Measurements from ENCODE around the gene SPACA6.
A peak's percentile ranks its signal among the peaks of the same experiment; 100 is the strongest.

Gene SPACA6

GRCh38 chr19:51704626-51705025 lies 11.5 kb downstream of the SPACA6 start:
- no CpG with 5 or more reads among the region's 4 CpGs for WGBS (ENCODE audit: insufficient coverage, insufficient read length)

DNA sequence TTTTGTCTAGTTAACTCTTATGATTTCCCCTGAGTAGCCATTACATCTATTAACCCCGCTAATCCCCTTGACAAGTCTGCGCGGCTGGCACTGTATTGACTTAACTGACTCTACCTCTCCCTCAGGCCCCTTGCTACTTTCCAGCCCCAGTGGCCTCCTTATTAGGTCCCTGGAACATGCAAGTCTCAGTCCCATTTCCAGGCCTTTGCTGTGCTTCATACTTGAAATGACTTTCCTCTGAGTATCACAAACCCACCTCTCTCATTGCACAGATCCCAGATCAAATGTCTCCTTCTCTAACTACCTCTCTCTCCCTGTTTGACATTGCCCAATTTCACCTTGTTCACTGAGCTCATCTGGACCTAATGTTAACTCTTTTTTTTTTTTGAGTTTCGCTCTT lies 13.2 kb downstream of the SPACA6 start:
- DNase-seq (ENCODE audit: low read depth, low spot score): no peak
- Histone ChIP-seq H3K27me3 (ENCODE audit: control insufficient read depth, insufficient read depth, low read length) (no peaks in the 10 kb centered on the region), H3K36me3 (ENCODE audit: control insufficient read depth, insufficient read depth, low read length) (no peaks in the 10 kb centered on the region), H3K27ac (ENCODE audit: low read length) (no peak overlapping the region), H3K4me3 (ENCODE audit: low read length) (no peak overlapping the region), H3K4me1 (ENCODE audit: control insufficient read depth, insufficient read depth, low read length) (peaks cover 2% of the 10 kb centered on the region; the same call in 1 of the 2 replicates), H3K9me3 (ENCODE audit: control insufficient read depth, insufficient read depth, low read length) (no peaks in the 10 kb centered on the region)
- no CpG with 5 or more reads among the region's 4 CpGs for WGBS (ENCODE audit: insufficient coverage, insufficient read length)

More at GRCh38 chr19:51704626-51705025, 11.5 kb downstream of the SPACA6 start:
- Histone ChIP-seq H3K27ac (ENCODE audit: low read length) (no peak overlapping the region), H3K4me3 (ENCODE audit: low read length) (peak overlapping the region; percentile 91; the same call in 1 of the 2 replicates), H3K9me3 (ENCODE audit: control insufficient read depth, insufficient read depth, low read length) (no peaks in the 10 kb centered on the region), H3K4me1 (ENCODE audit: control insufficient read depth, insufficient read depth, low read length) (peaks cover 2% of the 10 kb centered on the region; the same call in 1 of the 2 replicates), H3K27me3 (ENCODE audit: control insufficient read depth, insufficient read depth, low read length) (no peaks in the 10 kb centered on the region), H3K36me3 (ENCODE audit: control insufficient read depth, insufficient read depth, low read length) (no peaks in the 10 kb centered on the region)
- no peak for DNase-seq (ENCODE audit: low read depth, low spot score)

GRCh38 chr19:51706885-51707284 lies 13.8 kb downstream of the SPACA6 start:
- no CpG with 5 or more reads among the region's 3 CpGs for WGBS (ENCODE audit: insufficient coverage, insufficient read length)
- H3K4me1 ChIP-seq (ENCODE audit: control insufficient read depth, insufficient read depth, low read length): no peaks in the 10 kb centered on the region
- H3K36me3 ChIP-seq (ENCODE audit: control insufficient read depth, insufficient read depth, low read length): no peaks in the 10 kb centered on the region
- DNase-seq (ENCODE audit: low read depth, low spot score): no peak
- no peak overlapping the region for H3K27ac ChIP-seq (ENCODE audit: low read length)
- H3K9me3 ChIP-seq (ENCODE audit: control insufficient read depth, insufficient read depth, low read length): no peaks in the 10 kb centered on the region
- H3K27me3 ChIP-seq (ENCODE audit: control insufficient read depth, insufficient read depth, low read length): no peaks in the 10 kb centered on the region
- H3K4me3 ChIP-seq (ENCODE audit: low read length): no peak overlapping the region

DNA sequence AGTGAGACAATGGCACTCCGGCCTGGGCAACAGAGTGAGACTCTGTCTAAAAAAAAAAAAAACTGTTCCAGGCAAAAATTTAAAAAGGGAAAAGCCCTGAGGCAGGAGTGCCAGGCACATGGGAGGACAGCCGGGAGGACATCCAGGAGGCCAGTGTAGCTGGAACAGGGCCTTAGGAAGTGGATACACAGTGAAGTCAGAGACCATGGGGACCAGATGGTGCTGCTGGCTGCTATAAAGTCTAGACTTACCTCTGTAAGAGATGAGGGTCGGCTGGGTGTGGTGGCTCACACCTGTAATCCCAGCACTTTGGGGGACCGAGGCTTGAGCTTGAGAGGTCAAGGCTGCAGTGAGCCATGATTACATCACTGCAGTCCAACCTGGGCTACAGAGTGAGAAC lies 15.7 kb downstream of the SPACA6 start:
- no peaks in the 10 kb centered on the region for H3K4me1 ChIP-seq (ENCODE audit: control insufficient read depth, insufficient read depth, low read length)
- no CpG with 5 or more reads among the region's 4 CpGs for WGBS (ENCODE audit: insufficient coverage, insufficient read length)
- no peaks in the 10 kb centered on the region for H3K9me3 ChIP-seq (ENCODE audit: control insufficient read depth, insufficient read depth, low read length)
- no peaks in the 10 kb centered on the region for H3K27me3 ChIP-seq (ENCODE audit: control insufficient read depth, insufficient read depth, low read length)
- DNase-seq (ENCODE audit: low read depth, low spot score): no peak
- H3K27ac ChIP-seq (ENCODE audit: low read length): no peak overlapping the region
- H3K4me3 ChIP-seq (ENCODE audit: low read length): no peak overlapping the region
- H3K36me3 ChIP-seq (ENCODE audit: control insufficient read depth, insufficient read depth, low read length): no peaks in the 10 kb centered on the region

DNA sequence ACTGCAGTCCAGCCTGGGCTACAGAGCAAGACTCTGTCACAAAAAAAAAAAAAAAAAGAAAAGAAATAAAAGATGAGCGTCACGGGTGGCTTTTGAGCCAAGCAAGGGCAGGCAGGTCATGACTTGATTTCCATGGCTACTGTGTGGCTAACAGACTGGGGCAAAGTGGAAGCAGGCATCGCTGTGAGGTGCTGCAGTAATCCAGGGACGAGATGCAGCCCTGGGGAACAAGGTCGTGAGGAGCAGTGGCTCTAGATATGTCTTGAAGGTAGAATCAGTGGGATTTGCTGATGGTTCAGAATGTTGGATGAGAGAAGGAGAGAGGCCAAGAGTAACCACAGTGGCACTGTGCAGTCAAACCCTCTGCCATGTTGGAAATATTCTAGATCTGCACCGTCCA lies 16.4 kb downstream of the SPACA6 start:
- no CpG with 5 or more reads among the region's 6 CpGs for WGBS (ENCODE audit: insufficient coverage, insufficient read length)

GRCh38 chr19:51710163-51710562 lies 17.0 kb downstream of the SPACA6 start:
- DNase-seq (ENCODE audit: low read depth, low spot score): no peak

More for the DNA sequence above, 16.4 kb downstream of the SPACA6 start:
- Histone ChIP-seq H3K27me3 (ENCODE audit: control insufficient read depth, insufficient read depth, low read length) (no peaks in the 10 kb centered on the region), H3K27ac (ENCODE audit: low read length) (no peak overlapping the region), H3K4me1 (ENCODE audit: control insufficient read depth, insufficient read depth, low read length) (no peaks in the 10 kb centered on the region), H3K36me3 (ENCODE audit: control insufficient read depth, insufficient read depth, low read length) (no peaks in the 10 kb centered on the region), H3K4me3 (ENCODE audit: low read length) (no peak overlapping the region), H3K9me3 (ENCODE audit: control insufficient read depth, insufficient read depth, low read length) (no peaks in the 10 kb centered on the region)
- DNase-seq (ENCODE audit: low read depth, low spot score): no peak

DNA sequence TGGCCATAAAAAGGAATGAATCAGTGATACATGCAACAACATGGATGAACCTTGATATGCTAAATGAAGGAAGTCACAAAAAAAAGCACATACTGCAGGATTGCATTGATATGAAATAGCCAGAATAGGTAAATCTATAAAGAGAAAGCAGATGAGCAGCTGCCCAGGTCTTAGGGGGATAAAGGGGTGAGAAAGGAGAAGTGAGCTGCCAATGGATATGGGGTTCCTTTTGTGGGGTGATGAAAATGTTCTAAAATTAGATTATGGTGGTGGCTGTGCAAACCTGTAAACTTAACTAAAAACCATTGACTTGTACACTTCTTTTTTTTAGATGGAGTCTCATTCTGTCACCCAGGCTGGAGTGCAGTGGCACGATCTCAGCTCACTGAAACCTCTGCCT lies 18.6 kb downstream of the SPACA6 start:
- no peaks in the 10 kb centered on the region for H3K4me1 ChIP-seq (ENCODE audit: control insufficient read depth, insufficient read depth, low read length)
- no peaks in the 10 kb centered on the region; the same call in 1 of the 2 replicates for H3K27me3 ChIP-seq (ENCODE audit: control insufficient read depth, insufficient read depth, low read length)
- H3K4me3 ChIP-seq (ENCODE audit: low read length): no peak overlapping the region
- no peak overlapping the region for H3K27ac ChIP-seq (ENCODE audit: low read length)
- no peaks in the 10 kb centered on the region for H3K9me3 ChIP-seq (ENCODE audit: control insufficient read depth, insufficient read depth, low read length)
- no peak for DNase-seq (ENCODE audit: low read depth, low spot score)
- WGBS (ENCODE audit: insufficient coverage, insufficient read length): no CpG with 5 or more reads among the region's 1 CpG
- H3K36me3 ChIP-seq (ENCODE audit: control insufficient read depth, insufficient read depth, low read length): no peaks in the 10 kb centered on the region

More at GRCh38 chr19:51710163-51710562, 17.0 kb downstream of the SPACA6 start:
- H3K36me3 ChIP-seq (ENCODE audit: control insufficient read depth, insufficient read depth, low read length): no peaks in the 10 kb centered on the region
- no peaks in the 10 kb centered on the region for H3K4me1 ChIP-seq (ENCODE audit: control insufficient read depth, insufficient read depth, low read length)
- H3K4me3 ChIP-seq (ENCODE audit: low read length): no peak overlapping the region
- no CpG with 5 or more reads among the region's 2 CpGs for WGBS (ENCODE audit: insufficient coverage, insufficient read length)
- no peaks in the 10 kb centered on the region for H3K27me3 ChIP-seq (ENCODE audit: control insufficient read depth, insufficient read depth, low read length)
- H3K9me3 ChIP-seq (ENCODE audit: control insufficient read depth, insufficient read depth, low read length): no peaks in the 10 kb centered on the region
- H3K27ac ChIP-seq (ENCODE audit: low read length): no peak overlapping the region

- WGBS (ENCODE audit: insufficient coverage, insufficient read length): no CpG with 5 or more reads among the region's 9 CpGs
- peak; percentile 39 for DNase-seq (ENCODE audit: low read depth, low spot score)
- no peak overlapping the region for H3K4me3 ChIP-seq (ENCODE audit: low read length)
These were observed 19.4 kb downstream of the SPACA6 start for GRCh38 chr19:51712461-51713081.

DNA sequence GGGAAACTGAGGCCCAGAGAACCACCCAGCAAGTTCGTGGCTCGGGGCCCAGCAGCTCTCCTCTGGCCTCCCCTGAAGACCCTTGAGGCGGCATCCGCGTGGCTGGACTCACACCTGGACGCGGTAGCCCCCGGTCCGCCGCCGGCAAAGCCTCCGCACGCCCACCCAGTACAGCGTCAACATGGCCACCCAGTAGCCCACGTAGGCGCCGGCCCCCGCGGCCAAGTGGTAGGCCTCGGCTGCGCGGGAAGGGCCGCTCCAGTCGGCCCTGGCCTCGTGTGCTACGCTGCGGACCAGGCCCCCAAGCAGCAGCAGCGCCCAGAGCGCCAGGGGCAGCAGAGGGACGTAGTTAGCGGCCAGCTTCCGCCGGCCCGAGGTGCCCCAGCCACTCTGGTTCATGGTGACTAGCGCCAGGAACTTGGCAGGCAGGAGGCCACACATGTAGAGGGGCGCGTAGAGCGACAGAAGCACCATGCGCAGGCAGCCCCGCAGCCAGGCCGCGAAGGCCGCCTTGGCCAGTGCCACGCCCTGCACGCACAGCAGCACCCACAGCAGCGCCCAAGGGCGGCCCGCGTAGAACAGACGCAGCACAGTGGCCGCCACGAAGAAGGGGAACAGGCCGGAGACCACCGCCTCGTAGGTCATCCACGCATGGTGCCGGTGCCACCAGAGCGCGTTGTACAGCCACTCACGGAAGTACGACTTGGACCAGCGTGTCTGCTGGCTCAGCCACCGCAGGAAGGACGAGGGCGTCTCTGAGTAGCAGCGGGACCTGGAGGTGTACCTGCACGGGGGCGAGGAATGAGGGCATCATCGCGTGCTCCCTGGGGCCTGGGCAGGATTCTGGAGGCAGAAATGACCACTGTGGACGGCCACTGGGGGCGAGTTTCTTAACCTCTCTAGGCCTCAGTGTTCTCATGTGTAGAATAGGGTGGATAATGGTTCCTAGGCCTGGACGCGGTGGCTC lies 20.5 kb downstream of the SPACA6 start:
- Histone ChIP-seq H3K27me3 (ENCODE audit: control insufficient read depth, insufficient read depth, low read length) (peaks cover 2% of the 10 kb centered on the region), H3K4me3 (ENCODE audit: low read length) (no peak overlapping the region), H3K27ac (ENCODE audit: low read length) (no peak overlapping the region), H3K4me1 (ENCODE audit: control insufficient read depth, insufficient read depth, low read length) (no peaks in the 10 kb centered on the region), H3K36me3 (ENCODE audit: control insufficient read depth, insufficient read depth, low read length) (no peaks in the 10 kb centered on the region), H3K9me3 (ENCODE audit: control insufficient read depth, insufficient read depth, low read length) (no peaks in the 10 kb centered on the region)
- DNase-seq (ENCODE audit: low read depth, low spot score): no peak
- WGBS (ENCODE audit: insufficient coverage, insufficient read length): no CpG with 5 or more reads among the region's 74 CpGs

More at GRCh38 chr19:51712461-51713081, 19.4 kb downstream of the SPACA6 start:
- H3K4me1 ChIP-seq (ENCODE audit: control insufficient read depth, insufficient read depth, low read length): no peaks in the 10 kb centered on the region
- no peaks in the 10 kb centered on the region for H3K36me3 ChIP-seq (ENCODE audit: control insufficient read depth, insufficient read depth, low read length)
- no peak overlapping the region for H3K27ac ChIP-seq (ENCODE audit: low read length)
- no peaks in the 10 kb centered on the region for H3K9me3 ChIP-seq (ENCODE audit: control insufficient read depth, insufficient read depth, low read length)
- no peaks in the 10 kb centered on the region; the same call in 1 of the 2 replicates for H3K27me3 ChIP-seq (ENCODE audit: control insufficient read depth, insufficient read depth, low read length)

DNA sequence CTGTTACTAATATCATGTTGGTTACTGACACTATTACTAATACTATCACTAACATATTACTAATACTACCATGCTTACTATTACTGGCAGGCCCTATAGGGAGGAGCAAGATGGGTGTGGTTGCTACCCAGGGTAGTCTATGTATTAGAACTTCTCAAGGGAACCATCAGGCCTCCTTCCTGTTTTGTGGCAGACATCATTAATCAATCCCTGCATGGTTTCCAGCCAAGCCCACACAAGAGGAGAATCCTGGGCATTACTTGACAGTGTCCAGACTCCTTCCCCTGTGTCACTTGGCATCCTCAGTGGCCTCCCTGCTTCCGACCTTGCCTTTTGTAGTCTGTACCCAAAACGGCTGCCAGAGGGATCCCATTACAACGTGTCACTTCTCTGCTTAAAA lies 21.7 kb downstream of the SPACA6 start:
- H3K4me3 ChIP-seq (ENCODE audit: low read length): no peak overlapping the region
- peaks cover 2% of the 10 kb centered on the region; the same call in 1 of the 2 replicates for H3K36me3 ChIP-seq (ENCODE audit: control insufficient read depth, insufficient read depth, low read length)
- no peak overlapping the region for H3K27ac ChIP-seq (ENCODE audit: low read length)
- DNase-seq (ENCODE audit: low read depth, low spot score): no peak
- H3K9me3 ChIP-seq (ENCODE audit: control insufficient read depth, insufficient read depth, low read length): no peaks in the 10 kb centered on the region
- WGBS (ENCODE audit: insufficient coverage, insufficient read length): no CpG with 5 or more reads among the region's 3 CpGs
- 0 out of 2 replicates have a peak, but pooled peaks cover 2% of the 10 kb centered on the region for H3K4me1 ChIP-seq (ENCODE audit: control insufficient read depth, insufficient read depth, low read length)
- peaks cover 10% of the 10 kb centered on the region for H3K27me3 ChIP-seq (ENCODE audit: control insufficient read depth, insufficient read depth, low read length)
